GM23248 (cell line): ENCODE data around the gene SLC4A8. TPM values are rescaled to one million over a fixed set of nuclear protein-coding genes. Genes with fewer than 3 reads are reported as not detected.

ENCODE experiments used
- DNase-seq: peaks from one replicate; pipeline ENCODE4 v3.0.0-alpha.2; 2015
- H2AFZ ChIP-seq: fragments of 200-600 bp; sonication (generic); 2 replicates; pipeline ENCODE4 v1.6.1; 2016; ENCODE audit warnings: antibody characterized with exemption
- H3F3A ChIP-seq: fragments of 200-600 bp; sonication (generic); 2 replicates; pipeline ENCODE4 v1.6.1; 2016; ENCODE audit warnings: mild to moderate bottlenecking, antibody characterized with exemption, mixed run types; ENCODE audit not compliant: insufficient read depth
- H3K27ac ChIP-seq: fragments of 200-600 bp; sonication (generic); 2 replicates; pipeline ENCODE4 v1.5.1; 2016; ENCODE audit warnings: mild to moderate bottlenecking
- H3K27me3 ChIP-seq: fragments of 200-600 bp; sonication (generic); replicated peaks from 2 replicates; pipeline ENCODE4 v1.6.1; 2016; ENCODE audit warnings: mild to moderate bottlenecking; ENCODE audit not compliant: insufficient read depth
- H3K36me3 ChIP-seq: fragments of 200-600 bp; sonication (generic); 2 replicates; pipeline ENCODE4 v1.6.1; 2016; ENCODE audit warnings: low read depth, mild to moderate bottlenecking
- H3K4me1 ChIP-seq: fragments of 200-600 bp; sonication (generic); 2 replicates; pipeline ENCODE4 v1.6.1; 2016; ENCODE audit warnings: mild to moderate bottlenecking; ENCODE audit not compliant: insufficient read depth
- H3K4me2 ChIP-seq: fragments of 200-600 bp; sonication (generic); one replicate; pipeline ENCODE4 v1.6.1; 2016; ENCODE audit warnings: mild to moderate bottlenecking; ENCODE audit not compliant: unreplicated experiment
- H3K4me3 ChIP-seq: fragments of 200-600 bp; sonication (generic); 2 replicates; pipeline ENCODE4 v1.5.1; 2016; ENCODE audit warnings: mild to moderate bottlenecking
- H3K79me2 ChIP-seq: fragments of 200-600 bp; sonication (generic); 2 replicates; pipeline ENCODE4 v1.6.1; 2016; ENCODE audit warnings: mild to moderate bottlenecking; ENCODE audit not compliant: insufficient read depth
- H3K9ac ChIP-seq: fragments of 200-600 bp; sonication (generic); 2 replicates; pipeline ENCODE4 v1.6.1; 2016; ENCODE audit warnings: mild to moderate bottlenecking
- H3K9me2 ChIP-seq: fragments of 200-600 bp; sonication (generic); 2 replicates; pipeline ENCODE4 v1.6.1; 2016; ENCODE audit warnings: mixed run types, mild to moderate bottlenecking, moderate library complexity; ENCODE audit not compliant: insufficient read depth
- H3K9me3 ChIP-seq: fragments of 200-600 bp; sonication (generic); one replicate; pipeline ENCODE4 v1.6.1; 2017; ENCODE audit warnings: low read depth
- H4K20me1 ChIP-seq: fragments of 200-600 bp; sonication (generic); 2 replicates; pipeline ENCODE4 v1.6.0; 2016; ENCODE audit not compliant: insufficient read depth
- EZH2 ChIP-seq: fragments of 200-600 bp; sonication (generic); IDR thresholded peaks from 2 replicates; pipeline ENCODE4 v1.6.1; 2018; ENCODE audit warnings: antibody characterized with exemption, mild to moderate bottlenecking; ENCODE audit not compliant: insufficient read depth, poor library complexity, severe bottlenecking
- EZH2phosphoT487 ChIP-seq: fragments of 200-600 bp; sonication (generic); IDR thresholded peaks from 2 replicates; pipeline ENCODE4 v1.6.1; 2018; ENCODE audit warnings: antibody characterized with exemption, moderate library complexity, mild to moderate bottlenecking, low read depth; ENCODE audit not compliant: insufficient read depth
- WGBS, 2 experiments: methylation state at CpG; one replicate each; pipeline ENCODE4 v1.1.6; 2015 to 2017; ENCODE audit warnings: low lambda C conversion rate in 2 of 2, low coverage in 1 of 2; ENCODE audit errors: missing lambda C conversion rate in 2 of 2; 5-methylcytosine and 5-hydroxymethylcytosine counted together
- in situ Hi-C: fragments of 300-500 bp; cut with MboI; formaldehyde crosslinking; loops from 2 replicates; pipeline ENCODE4 v1.15.0; 2020
- polyA plus RNA-seq: library from polyadenylated mRNA; unstranded; fragments of >200 nt; fragmentation: Nextera tagmentation; extraction: Ambion mirVana; gene quantifications from 2 replicates; pipeline ENCODE4 v1.2.1, GENCODE V29; 2016
- total RNA-seq: library from RNA; depleted of rRNA; stranded (reverse); fragments of >200 nt; shearing (Covaris generic); gene quantifications from 2 replicates; pipeline ENCODE4 v1.2.3, GENCODE V29; 2014

Gene SLC4A8
- total and polyA plus RNA-seq, 2 experiments from 2014 or later = 2.6 to 3.1 TPM

GRCh38 chr12:51520576-51521325 lies 96.1 kb downstream of the SLC4A8 start:
- Histone ChIP-seq H3K9me3 (no peaks in the 10 kb centered on the region), H3K9ac (no peak overlapping the region), H3K4me1 (peaks cover 10% of the 10 kb centered on the region), H3K79me2 (no peaks in the 10 kb centered on the region), H3K4me2 (no peak overlapping the region), H3K36me3 (no peaks in the 10 kb centered on the region), H3K27ac (no peak overlapping the region), H3K4me3 (no peak overlapping the region), H4K20me1 (no peaks in the 10 kb centered on the region), H3K27me3 (no peaks in the 10 kb centered on the region), H2AFZ (no peak overlapping the region), H3F3A (peaks cover 15% of the 10 kb centered on the region), H3K9me2 (no peaks in the 10 kb centered on the region)
- 53% methylated on average over 13 of the region's 13 CpGs for WGBS, 2 experiments
- in situ Hi-C loops = no loop called here
- DNase-seq = no peak
- TF ChIP-seq EZH2 = no peak
- TF ChIP-seq EZH2phosphoT487 = no peak

GRCh38 chr12:51521554-51522276 lies 97.1 kb downstream of the SLC4A8 start:
- in situ Hi-C loops = no loop called here
- no peak for DNase-seq
- H3K4me2 ChIP-seq = no peak overlapping the region

GRCh38 chr12:51522696-51523095 lies 98.1 kb downstream of the SLC4A8 start:
- H4K20me1 ChIP-seq = no peaks in the 10 kb centered on the region
- no peak overlapping the region for H3K9ac ChIP-seq
- H3F3A ChIP-seq = peaks cover 15% of the 10 kb centered on the region
- no peak overlapping the region for H3K4me3 ChIP-seq
- H3K27me3 ChIP-seq = no peaks in the 10 kb centered on the region
- WGBS, 2 experiments = 55 to 61% methylated on average over 5 of the region's 5 CpGs
- H3K79me2 ChIP-seq = no peaks in the 10 kb centered on the region
- H3K9me3 ChIP-seq = no peaks in the 10 kb centered on the region
- H3K9me2 ChIP-seq = no peaks in the 10 kb centered on the region
- DNase-seq = no peak
- H2AFZ ChIP-seq = no peak overlapping the region
- H3K36me3 ChIP-seq = no peaks in the 10 kb centered on the region
- no peak overlapping the region for H3K4me2 ChIP-seq
- H3K4me1 ChIP-seq = peaks cover 10% of the 10 kb centered on the region
- no peak overlapping the region for H3K27ac ChIP-seq
- TF ChIP-seq EZH2phosphoT487 (no peak), EZH2 (no peak)
- in situ Hi-C loops = no loop called here

More at GRCh38 chr12:51521554-51522276, 97.1 kb downstream of the SLC4A8 start:
- peaks cover 15% of the 10 kb centered on the region for H3F3A ChIP-seq
- no peak overlapping the region for H3K9ac ChIP-seq
- WGBS, 2 experiments = 81 to 83% methylated on average over 9 of the region's 9 CpGs
- no peaks in the 10 kb centered on the region for H3K36me3 ChIP-seq
- no peaks in the 10 kb centered on the region for H3K27me3 ChIP-seq
- H2AFZ ChIP-seq = no peak overlapping the region
- TF ChIP-seq EZH2 = no peak
- no peak for TF ChIP-seq EZH2phosphoT487
- H3K9me2 ChIP-seq = no peaks in the 10 kb centered on the region
- no peak overlapping the region for H3K27ac ChIP-seq
- peaks cover 10% of the 10 kb centered on the region for H3K4me1 ChIP-seq
- no peaks in the 10 kb centered on the region for H4K20me1 ChIP-seq
- no peak overlapping the region for H3K4me3 ChIP-seq
- no peaks in the 10 kb centered on the region for H3K79me2 ChIP-seq
- no peaks in the 10 kb centered on the region for H3K9me3 ChIP-seq

- in situ Hi-C loops = no loop called here
- Histone ChIP-seq H3K4me3 (no peak overlapping the region), H3K4me2 (no peak overlapping the region), H4K20me1 (no peaks in the 10 kb centered on the region), H3F3A (peaks cover 3% of the 10 kb centered on the region; the same call in 1 of the 2 replicates), H3K4me1 (no peaks in the 10 kb centered on the region), H3K9ac (no peak overlapping the region), H3K36me3 (no peaks in the 10 kb centered on the region), H3K27ac (no peak overlapping the region), H3K9me2 (no peaks in the 10 kb centered on the region), H3K79me2 (no peaks in the 10 kb centered on the region), H3K9me3 (no peaks in the 10 kb centered on the region), H3K27me3 (no peaks in the 10 kb centered on the region), H2AFZ (no peak overlapping the region)
- WGBS, 2 experiments = 63 to 69% methylated on average over 6 of the region's 6 CpGs
- TF ChIP-seq EZH2phosphoT487 (no peak), EZH2 (no peak)
- DNase-seq = no peak
Observed at GRCh38 chr12:51524386-51524901, 99.8 kb downstream of the SLC4A8 start.
